Measurements from ENCODE around the gene KIAA0408.

- TF ChIP-seq CTCF (IDR thresholded peaks at IDR 0.05; ENCODE audit: low read length): peak; percentile 64
- no peak for TF ChIP-seq EZH2 (IDR thresholded peaks at IDR 0.05; ENCODE audit: borderline replicate concordance, low read length)
These were observed 5.8 kb upstream of the KIAA0408 start for GRCh38 chr6:127464881-127465459.
